Activated CD8-positive, alpha-beta memory T cell treated with anti-CD3 and anti-CD28 coated beads, Interleukin-2, amount 10 ng/mL, durations not matched to agents 7 days and 5 days (primary cell): ENCODE results near the gene ZNF628. TPM values are rescaled to one million over a fixed set of nuclear protein-coding genes. Genes with fewer than 3 reads are reported as not detected.
"Not testable (repeated sequence)": the region's sequence is repeated elsewhere in the genome, so short reads cannot be mapped to it uniquely, and the experiment has no call there.

Experiments used
- ATAC-seq: fragments of 150-1000 bp; cut with Tn5 transposase; one replicate; pipeline ENCODE4 v1.10.0; 2021; ENCODE audit warnings: moderate library complexity
- CTCF ChIA-PET: fragments of 350-600 bp; sonication (Branson Sonifier 250); formaldehyde crosslinking; loops from one replicate; lab custom pipeline; 2021; ENCODE audit warnings: antibody characterized with exemption; lab: Charles Lee
- DNase-seq: peaks from one replicate; pipeline ENCODE4 v3.0.0-alpha.2; 2020
- H3K27ac Mint-ChIP-seq: one replicate; pipeline ENCODE4 v1.8.0; 2021; ENCODE audit warnings: mild to moderate bottlenecking, mixed read lengths
- H3K27me3 Mint-ChIP-seq: one replicate; pipeline ENCODE4 v1.8.0; 2021; ENCODE audit warnings: mixed read lengths
- H3K36me3 Mint-ChIP-seq: one replicate; pipeline ENCODE4 v1.8.0; 2021; ENCODE audit warnings: mild to moderate bottlenecking, mixed read lengths
- H3K4me1 Mint-ChIP-seq: one replicate; pipeline ENCODE4 v1.8.0; 2021; ENCODE audit warnings: mixed read lengths
- H3K4me3 Mint-ChIP-seq: one replicate; pipeline ENCODE4 v1.8.0; 2021; ENCODE audit warnings: mild to moderate bottlenecking, moderate library complexity, mixed read lengths
- H3K9me3 Mint-ChIP-seq: one replicate; pipeline ENCODE4 v1.8.0; 2022; ENCODE audit warnings: low read depth, mixed read lengths
- total RNA-seq, 2 experiments: library from RNA; stranded (reverse); gene quantifications; one replicate each; pipeline ENCODE4 v1.2.3, GENCODE V29; 2021

Gene ZNF628
- total RNA-seq, 2 experiments from 2014 or later: 8.8 to 8.9 TPM

GRCh38 chr19:55493052-55493644 lies 16.7 kb downstream of the ZNF628 start:
- DNase-seq (no peak), ATAC-seq (no peak)
- no peaks in the 10 kb centered on the region for H3K36me3 Mint-ChIP-seq
- peaks cover 5% of the 10 kb centered on the region for H3K27me3 Mint-ChIP-seq
- no peaks in the 10 kb centered on the region for H3K4me1 Mint-ChIP-seq
- no peaks in the 10 kb centered on the region for H3K9me3 Mint-ChIP-seq
- no peak overlapping the region for H3K4me3 Mint-ChIP-seq
- H3K27ac Mint-ChIP-seq: no peak overlapping the region
- CTCF ChIA-PET: interaction anchor here (0.8 to 6.4 kb wide), 4 partner anchors 8 to 191 kb away, joined by 3 to 45 read pairs (median 3); no protein-coding TSS in a partner anchor

- peaks cover 5% of the 10 kb centered on the region for H3K27me3 Mint-ChIP-seq
- H3K36me3 Mint-ChIP-seq: no peaks in the 10 kb centered on the region
- ATAC-seq: no peak
- H3K4me3 Mint-ChIP-seq: no peak overlapping the region
- H3K9me3 Mint-ChIP-seq: no peaks in the 10 kb centered on the region
- no peaks in the 10 kb centered on the region for H3K4me1 Mint-ChIP-seq
- no peak overlapping the region for H3K27ac Mint-ChIP-seq
- CTCF ChIA-PET: interaction anchor here (0.9 to 6.4 kb wide), 5 partner anchors 8 to 192 kb away, joined by 3 to 45 read pairs (median 3); partner anchors contain the start of gene ZNF628
- no peak for DNase-seq
Observed at GRCh38 chr19:55493645-55494171, 17.3 kb downstream of the ZNF628 start.

- H3K4me1 Mint-ChIP-seq: no peaks in the 10 kb centered on the region
- ATAC-seq: peak; percentile 57
- CTCF ChIA-PET: interaction anchor here (0.9 to 6.4 kb wide), 4 partner anchors 10 to 137 kb away, joined by 3 to 45 read pairs (median 4); partner anchors contain the start of gene ZNF628
- peak overlapping the region; percentile 21 for H3K4me3 Mint-ChIP-seq
- no peaks in the 10 kb centered on the region for H3K36me3 Mint-ChIP-seq
- H3K27me3 Mint-ChIP-seq: peaks cover 5% of the 10 kb centered on the region
- no peak overlapping the region for H3K27ac Mint-ChIP-seq
- no peaks in the 10 kb centered on the region for H3K9me3 Mint-ChIP-seq
- no peak for DNase-seq
Observed at GRCh38 chr19:55494172-55494761, 17.9 kb downstream of the ZNF628 start.

- H3K4me1 Mint-ChIP-seq: no peaks in the 10 kb centered on the region
- CTCF ChIA-PET: no interaction called here
- no peak overlapping the region for H3K27ac Mint-ChIP-seq
- H3K36me3 Mint-ChIP-seq: no peaks in the 10 kb centered on the region
- ATAC-seq (no peak), DNase-seq (no peak)
- H3K9me3 Mint-ChIP-seq: no peaks in the 10 kb centered on the region
- peaks cover 5% of the 10 kb centered on the region for H3K27me3 Mint-ChIP-seq
- H3K4me3 Mint-ChIP-seq: no peak overlapping the region
Observed at GRCh38 chr19:55495646-55496349, 19.4 kb downstream of the ZNF628 start.

GRCh38 chr19:55496820-55497219 lies 20.4 kb downstream of the ZNF628 start:
- H3K4me1 Mint-ChIP-seq, ATAC-seq, H3K9me3 Mint-ChIP-seq, CTCF ChIA-PET, DNase-seq, H3K27me3 Mint-ChIP-seq, H3K36me3 Mint-ChIP-seq, H3K4me3 Mint-ChIP-seq, H3K27ac Mint-ChIP-seq: not testable (repeated sequence)

GRCh38 chr19:55497763-55498162 lies 21.3 kb downstream of the ZNF628 start:
- Mint-ChIP-seq H3K4me1 (peaks cover 10% of the 10 kb centered on the region), H3K9me3 (peaks cover 5% of the 10 kb centered on the region), H3K27me3 (peaks cover 5% of the 10 kb centered on the region), H3K36me3 (peaks cover 5% of the 10 kb centered on the region), H3K27ac (no peak overlapping the region), H3K4me3 (no peak overlapping the region)
- DNase-seq: no peak
- CTCF ChIA-PET: interaction anchor here (1.4 kb wide), 1 partner anchor 30 kb away, joined by 5 read pairs; no protein-coding TSS in a partner anchor
- ATAC-seq: no peak

GRCh38 chr19:55498246-55498840 lies 21.9 kb downstream of the ZNF628 start:
- ATAC-seq: no peak
- no peak for DNase-seq

GRCh38 chr19:55500368-55500952 lies 24.0 kb downstream of the ZNF628 start:
- CTCF ChIA-PET: interaction anchor here (0.5 to 1.5 kb wide), 4 partner anchors 16 to 1647 kb away, joined by 3 to 5 read pairs (median 4); partner anchors contain the start of gene NAT14
- Mint-ChIP-seq H3K4me1 (peaks cover 23% of the 10 kb centered on the region), H3K27me3 (peaks cover 4% of the 10 kb centered on the region), H3K36me3 (peaks cover 10% of the 10 kb centered on the region), H3K9me3 (peaks cover 7% of the 10 kb centered on the region), H3K27ac (no peak overlapping the region), H3K4me3 (no peak overlapping the region)
- ATAC-seq: no peak
- DNase-seq: no peak

More at GRCh38 chr19:55498246-55498840, 21.9 kb downstream of the ZNF628 start:
- H3K4me3 Mint-ChIP-seq: no peak overlapping the region
- H3K27ac Mint-ChIP-seq: no peak overlapping the region
- H3K27me3 Mint-ChIP-seq: no peaks in the 10 kb centered on the region
- H3K36me3 Mint-ChIP-seq: peaks cover 9% of the 10 kb centered on the region
- H3K9me3 Mint-ChIP-seq: peaks cover 7% of the 10 kb centered on the region
- CTCF ChIA-PET: interaction anchor here (0.8 to 1.4 kb wide), 2 partner anchors 31 to 197 kb away, joined by 3 to 5 read pairs; no protein-coding TSS in a partner anchor
- H3K4me1 Mint-ChIP-seq: peaks cover 15% of the 10 kb centered on the region

- H3K4me3 Mint-ChIP-seq: peak overlapping the region; percentile 13
Observed at GRCh38 chr19:55502197-55502952, 26.0 kb downstream of the ZNF628 start.

GRCh38 chr19:55503157-55503501 lies 26.7 kb downstream of the ZNF628 start:
- peaks cover 4% of the 10 kb centered on the region for H3K27me3 Mint-ChIP-seq
- H3K4me3 Mint-ChIP-seq: peak overlapping the region; percentile 64
- H3K4me1 Mint-ChIP-seq: peaks cover 23% of the 10 kb centered on the region
- CTCF ChIA-PET: interaction anchor here (0.7 to 3.6 kb wide), 37 partner anchors 11 to 810 kb away, joined by 3 to 76 read pairs (median 9); partner anchors contain the start of genes FIZ1, ISOC2, NAT14 and SYT5
- no peak for DNase-seq
- H3K27ac Mint-ChIP-seq: peak overlapping the region; percentile 86
- H3K9me3 Mint-ChIP-seq: peaks cover 7% of the 10 kb centered on the region
- ATAC-seq: no peak
- H3K36me3 Mint-ChIP-seq: peaks cover 10% of the 10 kb centered on the region

More at GRCh38 chr19:55502197-55502952, 26.0 kb downstream of the ZNF628 start:
- H3K9me3 Mint-ChIP-seq: peaks cover 7% of the 10 kb centered on the region
- peaks cover 10% of the 10 kb centered on the region for H3K36me3 Mint-ChIP-seq
- H3K27me3 Mint-ChIP-seq: peaks cover 4% of the 10 kb centered on the region
- H3K4me1 Mint-ChIP-seq: peaks cover 23% of the 10 kb centered on the region
- no peak for DNase-seq
- no peak overlapping the region for H3K27ac Mint-ChIP-seq
- CTCF ChIA-PET: interaction anchor here (1.1 to 3.6 kb wide), 6 partner anchors 9 to 120 kb away, joined by 3 to 42 read pairs (median 6); partner anchors contain the start of gene NAT14
- no peak for ATAC-seq

- Mint-ChIP-seq H3K4me3 (peak overlapping the region; percentile 64), H3K27ac (peak overlapping the region; percentile 86), H3K9me3 (peaks cover 7% of the 10 kb centered on the region), H3K36me3 (peaks cover 10% of the 10 kb centered on the region), H3K4me1 (peaks cover 23% of the 10 kb centered on the region), H3K27me3 (peaks cover 4% of the 10 kb centered on the region)
- CTCF ChIA-PET: interaction anchor here (0.6 to 3.6 kb wide), 75 partner anchors 11 to 830 kb away, joined by 3 to 76 read pairs (median 5); partner anchors contain the start of genes FIZ1, HSPBP1, ISOC2 and KMT5C
- DNase-seq (peak; percentile 95), ATAC-seq (peak; percentile 98)
Observed at GRCh38 chr19:55503502-55504251, 27.3 kb downstream of the ZNF628 start.
